GM11168 (cell line): Measurements from ENCODE around the gene GPC2.
"Not testable (repeated sequence)": the region's sequence is repeated elsewhere in the genome, so short reads cannot be mapped to it uniquely, and the experiment has no call there.

Experiments used
- in situ Hi-C: fragments of 300-500 bp; cut with MboI; formaldehyde crosslinking; loops from one replicate; pipeline ENCODE4 v1.12.0; 2022; ENCODE audit warnings: low sequenced_read_pairs; ENCODE audit not compliant: unreplicated experiment

Gene GPC2, protein sequence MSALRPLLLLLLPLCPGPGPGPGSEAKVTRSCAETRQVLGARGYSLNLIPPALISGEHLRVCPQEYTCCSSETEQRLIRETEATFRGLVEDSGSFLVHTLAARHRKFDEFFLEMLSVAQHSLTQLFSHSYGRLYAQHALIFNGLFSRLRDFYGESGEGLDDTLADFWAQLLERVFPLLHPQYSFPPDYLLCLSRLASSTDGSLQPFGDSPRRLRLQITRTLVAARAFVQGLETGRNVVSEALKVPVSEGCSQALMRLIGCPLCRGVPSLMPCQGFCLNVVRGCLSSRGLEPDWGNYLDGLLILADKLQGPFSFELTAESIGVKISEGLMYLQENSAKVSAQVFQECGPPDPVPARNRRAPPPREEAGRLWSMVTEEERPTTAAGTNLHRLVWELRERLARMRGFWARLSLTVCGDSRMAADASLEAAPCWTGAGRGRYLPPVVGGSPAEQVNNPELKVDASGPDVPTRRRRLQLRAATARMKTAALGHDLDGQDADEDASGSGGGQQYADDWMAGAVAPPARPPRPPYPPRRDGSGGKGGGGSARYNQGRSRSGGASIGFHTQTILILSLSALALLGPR

GRCh38 chr7:100177045-100178001 lies at the start of gene GPC2, which contains the start of gene STAG3:
Gene GPC2 (minus strand): TSS chr7:100177381. CDS start chr7:100177199, 182 bp downstream.
Gene STAG3 (plus strand): TSS chr7:100177918. CDS start chr7:100180557, 2,639 bp downstream.
- in situ Hi-C loops, result no loop called here

DNA sequence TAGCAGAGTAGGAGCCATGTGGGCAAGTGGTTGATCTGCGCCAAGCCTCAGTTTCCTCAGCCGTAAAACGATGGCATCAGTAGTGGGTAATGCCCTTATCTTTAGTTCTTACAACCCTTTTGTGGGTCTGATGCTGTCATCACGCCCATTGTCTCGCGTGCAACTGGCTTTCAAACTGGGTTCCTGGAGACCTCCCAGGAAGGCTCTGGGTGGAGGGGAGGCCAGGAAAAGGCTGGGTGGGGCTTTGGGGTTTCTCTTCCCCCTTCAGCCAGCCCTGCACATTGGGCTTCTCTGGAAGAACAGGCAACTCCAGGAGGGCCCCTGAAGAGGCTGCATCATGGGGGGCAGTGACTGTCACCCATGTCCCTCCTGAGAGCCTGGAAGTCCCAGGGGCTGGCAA lies 47.7 kb upstream of the GPC2 start:
- in situ Hi-C loops, result not testable (repeated sequence)

- in situ Hi-C loops, result not testable (repeated sequence)
Observed at GRCh38 chr7:100223376-100223927, 46.3 kb upstream of the GPC2 start.

GRCh38 chr7:100222445-100223132 lies 45.4 kb upstream of the GPC2 start:
- in situ Hi-C loops, result no loop called here

- in situ Hi-C loops, result no loop called here
Observed at GRCh38 chr7:100221767-100222444, 44.7 kb upstream of the GPC2 start.

DNA sequence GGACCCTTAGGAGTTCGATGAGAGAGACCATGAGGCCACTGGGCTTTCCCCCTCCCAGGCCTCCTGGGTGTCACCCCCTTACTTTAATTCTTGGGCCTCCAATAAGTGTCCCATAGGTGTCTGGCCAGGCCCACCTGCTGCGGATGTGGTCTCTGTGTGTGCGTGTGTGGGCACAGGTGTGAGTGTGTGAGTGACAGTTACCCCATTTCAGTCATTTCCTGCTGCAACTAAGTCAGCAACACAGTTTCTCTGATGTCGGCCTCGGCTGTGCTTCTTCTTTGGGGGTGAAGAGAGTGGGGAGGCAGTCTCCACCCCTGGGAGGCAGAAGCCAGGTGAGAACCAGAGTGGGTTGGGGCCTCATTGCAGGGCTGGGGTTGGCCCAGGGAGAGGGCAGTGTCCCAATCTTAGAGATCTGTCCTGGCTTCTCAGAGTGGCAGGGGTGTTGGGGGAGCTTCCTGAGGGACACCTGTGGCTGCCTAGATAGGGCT lies 44.1 kb upstream of the GPC2 start:
- in situ Hi-C loops, result no loop called here

DNA sequence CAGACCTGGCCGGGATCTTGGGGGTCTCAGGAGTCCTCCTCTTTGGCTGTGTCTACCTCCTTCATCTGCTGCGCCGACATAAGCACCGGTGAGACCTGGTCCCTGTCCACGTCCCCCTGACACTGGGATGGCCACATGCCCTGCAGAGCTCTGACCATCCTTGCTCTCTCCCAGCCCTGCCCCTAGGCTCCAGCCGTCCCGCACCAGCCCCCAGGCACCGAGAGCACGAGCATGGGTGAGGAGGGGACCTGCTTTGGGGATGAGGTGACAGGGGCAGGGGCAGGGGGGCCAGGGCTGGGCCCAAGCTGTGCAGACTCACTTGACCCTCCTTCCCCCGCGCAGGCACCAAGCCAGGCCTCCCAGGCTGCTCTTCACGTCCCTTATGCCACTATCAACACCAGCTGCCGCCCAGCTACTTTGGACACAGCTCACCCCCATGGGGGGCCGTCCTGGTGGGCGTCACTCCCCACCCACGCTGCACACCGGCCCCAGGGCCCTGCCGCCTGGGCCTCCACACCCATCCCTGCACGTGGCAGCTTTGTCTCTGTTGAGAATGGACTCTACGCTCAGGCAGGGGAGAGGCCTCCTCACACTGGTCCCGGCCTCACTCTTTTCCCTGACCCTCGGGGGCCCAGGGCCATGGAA lies 43.5 kb upstream of the GPC2 start:
- in situ Hi-C loops, result no loop called here

- in situ Hi-C loops, result loop anchor here (5.0 to 10.0 kb wide), 2 partner anchors 85 to 127 kb away; no protein-coding TSS in a partner anchor
Observed at GRCh38 chr7:100219801-100220585, 42.8 kb upstream of the GPC2 start, which contains the start of gene PVRIG. Gene PVRIG (plus strand): TSS chr7:100219949. CDS start chr7:100219971, 22 bp downstream.

- in situ Hi-C loops, result loop anchor here (5.0 to 10.0 kb wide), 2 partner anchors 85 to 128 kb away; no protein-coding TSS in a partner anchor
Observed at GRCh38 chr7:100219271-100219737, 42.1 kb upstream of the GPC2 start.

DNA sequence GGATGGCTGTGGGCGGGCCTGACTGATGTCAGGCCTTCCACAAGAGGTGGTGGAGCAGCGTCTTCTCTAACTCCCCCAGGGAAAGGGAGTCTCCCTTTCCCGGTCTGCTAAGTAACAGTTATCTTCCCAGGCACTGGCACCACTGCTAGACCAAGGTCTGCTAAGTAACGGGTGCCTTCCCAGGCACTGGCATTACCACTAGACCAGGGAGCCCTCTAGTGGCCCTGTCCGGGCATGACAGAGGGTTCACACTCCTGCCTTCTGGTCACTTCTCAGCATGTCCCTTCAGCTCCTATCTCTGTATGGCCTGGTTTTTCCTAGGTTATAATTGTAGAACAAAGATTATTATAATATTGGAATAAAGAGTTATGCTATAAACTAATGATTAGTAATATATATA lies 40.8 kb upstream of the GPC2 start:
- in situ Hi-C loops, result loop anchor here (5.0 to 10.0 kb wide), 2 partner anchors 83 to 129 kb away; no protein-coding TSS in a partner anchor

DNA sequence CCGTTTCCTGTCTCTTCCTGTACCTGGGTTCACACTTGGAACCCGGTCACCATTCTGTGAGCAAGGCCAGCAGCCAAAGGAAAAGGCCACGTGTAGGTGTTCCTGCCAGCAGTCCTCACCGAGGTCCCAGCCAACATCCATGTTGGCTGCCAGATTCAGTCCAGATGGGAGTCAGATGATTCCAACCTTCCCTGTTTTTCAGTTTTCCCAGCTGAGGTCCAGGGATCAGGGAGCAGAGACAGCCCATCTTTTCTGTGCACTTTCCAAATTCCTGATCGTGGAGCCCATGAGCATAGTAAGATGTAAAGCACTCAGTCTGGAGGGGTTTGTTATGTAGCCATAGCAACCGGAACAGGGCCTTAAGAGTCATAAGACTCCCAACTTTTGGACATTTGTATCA lies 38.7 kb upstream of the GPC2 start:
- in situ Hi-C loops, result loop anchor here (5.0 to 10.0 kb wide), 2 partner anchors 81 to 131 kb away; no protein-coding TSS in a partner anchor

GRCh38 chr7:100214356-100214755 lies 37.2 kb upstream of the GPC2 start:
- in situ Hi-C loops, result loop anchor here (10.0 kb wide), 1 partner anchor 80 kb away; no protein-coding TSS in a partner anchor

DNA sequence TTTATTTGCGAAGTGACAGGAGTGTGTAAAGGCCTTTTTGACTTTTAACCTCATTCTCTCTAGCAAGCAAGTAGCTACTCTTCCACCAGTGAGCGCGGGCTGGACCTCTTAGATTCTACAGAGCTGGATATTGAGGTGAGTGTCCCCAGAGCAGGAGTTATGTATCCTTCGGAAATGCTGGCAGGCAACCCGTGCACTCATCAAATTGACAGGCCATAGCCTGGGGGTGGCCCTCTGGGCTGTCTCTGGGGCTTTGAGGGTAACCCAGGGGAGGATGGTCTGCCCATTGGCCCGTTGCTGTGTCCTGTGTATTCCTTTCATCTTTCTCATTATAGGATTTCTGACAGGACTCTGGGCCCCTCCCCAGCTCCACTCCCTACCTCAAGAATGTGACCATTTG lies 36.5 kb upstream of the GPC2 start:
- in situ Hi-C loops, result loop anchor here (10.0 kb wide), 1 partner anchor 79 kb away; no protein-coding TSS in a partner anchor

- in situ Hi-C loops, result loop anchor here (10.0 kb wide), 1 partner anchor 78 kb away; no protein-coding TSS in a partner anchor
Observed at GRCh38 chr7:100212631-100213286, 35.6 kb upstream of the GPC2 start.

- in situ Hi-C loops, result loop anchor here (10.0 kb wide), 1 partner anchor 77 kb away; no protein-coding TSS in a partner anchor
Observed at GRCh38 chr7:100211342-100211780, 34.2 kb upstream of the GPC2 start.

DNA sequence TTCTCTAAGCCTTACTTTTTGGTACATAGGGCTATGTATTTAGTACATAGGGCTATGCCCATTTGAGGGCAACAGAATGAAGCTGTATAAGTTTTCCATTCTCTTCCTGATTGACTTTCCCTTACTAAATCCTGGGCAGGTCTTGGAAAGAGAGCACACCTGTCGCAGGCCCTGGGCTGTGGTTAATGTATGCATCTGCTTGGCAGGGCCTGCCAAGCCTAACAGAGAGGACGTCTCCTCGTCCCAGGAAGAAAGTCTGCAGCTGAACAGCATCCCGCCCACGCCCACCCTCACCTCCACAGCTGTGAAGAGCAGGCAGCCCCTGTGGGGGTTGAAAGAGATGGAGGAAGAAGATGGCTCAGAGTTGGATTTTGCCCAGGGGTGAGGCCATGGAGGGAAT lies 33.6 kb upstream of the GPC2 start:
- in situ Hi-C loops, result loop anchor here (10.0 kb wide), 1 partner anchor 76 kb away; no protein-coding TSS in a partner anchor
